ENCODE results near the gene ADARB2. TPM values are rescaled to one million over a fixed set of nuclear protein-coding genes. Genes with fewer than 3 reads are reported as not detected.

Gene ADARB2
- polyA plus RNA-seq, 3 donors, result not detected

DNA sequence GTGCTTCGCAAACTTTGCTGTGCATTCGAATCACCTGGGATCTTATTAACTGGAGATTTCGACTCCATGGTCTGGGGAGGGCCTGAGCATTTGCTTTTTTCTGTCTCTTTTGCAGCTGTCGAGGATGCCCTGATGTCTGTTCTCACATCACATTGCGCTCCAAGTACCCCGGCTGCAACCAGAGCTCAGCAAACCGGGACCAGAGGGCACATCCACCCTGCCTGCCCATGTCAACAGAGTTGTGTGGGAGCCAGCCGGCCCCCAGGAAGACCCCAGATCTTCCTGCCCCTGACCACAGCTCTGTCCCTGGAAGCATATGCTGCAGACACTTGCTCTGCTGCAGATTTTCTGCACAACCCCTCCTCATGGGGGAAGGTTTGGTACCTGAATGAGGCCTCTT is 180.8 kb downstream of the ADARB2 start:
- Histone ChIP-seq H3K27me3 (ENCODE audit: control insufficient read depth in 2 of 2, insufficient read depth in 2 of 2, low read length in 2 of 2) (no peaks in the 10 kb centered on the region), H3K79me2 (ENCODE audit: insufficient read depth, low read length) (no peaks in the 10 kb centered on the region), H4K20me1 (ENCODE audit: insufficient read depth, low read length) (no peaks in the 10 kb centered on the region), H3K4me3 (replicated peaks in 1 of 3; ENCODE audit: low read depth in 2 of 3, low read length in 3 of 3) (no peak overlapping the region), H3K36me3 (replicated peaks in 1 of 2; ENCODE audit: control insufficient read depth in 1 of 2, insufficient read depth in 2 of 2, low read length in 2 of 2) (no peaks in the 10 kb centered on the region), H3K27ac (ENCODE audit: low read depth in 1 of 2, low read length in 2 of 2) (no peak overlapping the region), H3K9me3 (replicated peaks in 1 of 2; ENCODE audit: control insufficient read depth in 1 of 2, insufficient read depth in 1 of 2, low read length in 2 of 2) (no peaks in the 10 kb centered on the region), H3K4me2 (replicated peaks; ENCODE audit: extremely low read depth, low read length, poor library complexity, severe bottlenecking) (no peak overlapping the region), H2AFZ (ENCODE audit: insufficient read depth, low read depth, low read length, poor library complexity, severe bottlenecking) (no peak overlapping the region), H3K4me1 (ENCODE audit: control insufficient read depth in 1 of 2, insufficient read depth in 2 of 2, low read length in 2 of 2) (no peaks in the 10 kb centered on the region), H3K9ac (ENCODE audit: insufficient read depth, low read length, poor library complexity, severe bottlenecking) (no peak overlapping the region)
- Mint-ChIP-seq H3K27ac (peak overlapping the region in 1 of 7 donors; percentile 24), H3K9me3 (peaks cover 0 to 2% (median 0%) of the 10 kb centered on the region in 7 donors), H3K4me1 (no peaks in the 10 kb centered on the region), H3K27me3 (ENCODE audit: low read depth in 3 of 3) (peaks cover 0 to 8% (median 6%) of the 10 kb centered on the region in 3 donors), H3K36me3 (no peaks in the 10 kb centered on the region), H3K4me3 (no peak overlapping the region)
- 88% methylated on average over 8 of the region's 8 CpGs for WGBS (ENCODE audit: insufficient coverage)
- peak in 1 of 3 donors; percentile 0 for DNase-seq
- intact Hi-C loops (cut with micrococcal nuclease), result no loop called here
- TF ChIP-seq, protein P1, sequence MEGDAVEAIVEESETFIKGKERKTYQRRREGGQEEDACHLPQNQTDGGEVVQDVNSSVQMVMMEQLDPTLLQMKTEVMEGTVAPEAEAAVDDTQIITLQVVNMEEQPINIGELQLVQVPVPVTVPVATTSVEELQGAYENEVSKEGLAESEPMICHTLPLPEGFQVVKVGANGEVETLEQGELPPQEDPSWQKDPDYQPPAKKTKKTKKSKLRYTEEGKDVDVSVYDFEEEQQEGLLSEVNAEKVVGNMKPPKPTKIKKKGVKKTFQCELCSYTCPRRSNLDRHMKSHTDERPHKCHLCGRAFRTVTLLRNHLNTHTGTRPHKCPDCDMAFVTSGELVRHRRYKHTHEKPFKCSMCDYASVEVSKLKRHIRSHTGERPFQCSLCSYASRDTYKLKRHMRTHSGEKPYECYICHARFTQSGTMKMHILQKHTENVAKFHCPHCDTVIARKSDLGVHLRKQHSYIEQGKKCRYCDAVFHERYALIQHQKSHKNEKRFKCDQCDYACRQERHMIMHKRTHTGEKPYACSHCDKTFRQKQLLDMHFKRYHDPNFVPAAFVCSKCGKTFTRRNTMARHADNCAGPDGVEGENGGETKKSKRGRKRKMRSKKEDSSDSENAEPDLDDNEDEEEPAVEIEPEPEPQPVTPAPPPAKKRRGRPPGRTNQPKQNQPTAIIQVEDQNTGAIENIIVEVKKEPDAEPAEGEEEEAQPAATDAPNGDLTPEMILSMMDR (IDR thresholded peaks at IDR 0.05), result no peak

DNA sequence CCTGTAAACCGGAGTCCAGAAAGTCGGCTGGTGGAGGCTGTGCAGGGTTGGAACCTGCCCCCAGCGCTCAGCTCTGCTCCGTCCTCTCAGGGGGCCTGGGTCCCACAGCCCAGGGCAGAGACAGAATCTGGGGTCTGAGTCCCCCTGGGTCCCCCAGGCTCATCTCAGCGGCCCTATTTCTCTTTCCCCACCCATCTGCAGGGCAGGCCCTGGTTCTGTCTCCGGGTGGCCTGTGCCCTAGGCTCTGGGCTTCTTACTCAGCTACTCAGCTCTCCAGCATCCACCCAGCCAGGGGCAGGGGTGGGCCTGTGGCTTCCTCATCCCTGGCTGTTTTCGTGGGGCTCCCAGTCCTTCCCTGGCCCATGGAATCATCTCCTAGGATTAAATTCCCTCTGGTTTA is 183.4 kb downstream of the ADARB2 start:
- intact Hi-C loops (cut with micrococcal nuclease), result no loop called here
- H3K27me3 Mint-ChIP-seq (ENCODE audit: low read depth in 3 of 3), result peaks cover 0 to 5% (median 4%) of the 10 kb centered on the region in 3 donors
- no peak overlapping the region for H3K27ac Mint-ChIP-seq
- Histone ChIP-seq H3K4me3 (replicated peaks in 1 of 3; ENCODE audit: low read depth in 2 of 3, low read length in 3 of 3) (no peak overlapping the region), H3K27me3 (ENCODE audit: control insufficient read depth in 2 of 2, insufficient read depth in 2 of 2, low read length in 2 of 2) (no peaks in the 10 kb centered on the region), H3K36me3 (replicated peaks in 1 of 2; ENCODE audit: control insufficient read depth in 1 of 2, insufficient read depth in 2 of 2, low read length in 2 of 2) (no peaks in the 10 kb centered on the region), H2AFZ (ENCODE audit: insufficient read depth, low read depth, low read length, poor library complexity, severe bottlenecking) (no peak overlapping the region), H3K9me3 (replicated peaks in 1 of 2; ENCODE audit: control insufficient read depth in 1 of 2, insufficient read depth in 1 of 2, low read length in 2 of 2) (peaks cover 0 to under 1% of the 10 kb centered on the region in 2 donors), H3K27ac (ENCODE audit: low read depth in 1 of 2, low read length in 2 of 2) (no peak overlapping the region), H3K9ac (ENCODE audit: insufficient read depth, low read length, poor library complexity, severe bottlenecking) (no peak overlapping the region), H3K4me2 (replicated peaks; ENCODE audit: extremely low read depth, low read length, poor library complexity, severe bottlenecking) (no peak overlapping the region), H4K20me1 (ENCODE audit: insufficient read depth, low read length) (no peaks in the 10 kb centered on the region), H3K79me2 (ENCODE audit: insufficient read depth, low read length) (no peaks in the 10 kb centered on the region), H3K4me1 (ENCODE audit: control insufficient read depth in 1 of 2, insufficient read depth in 2 of 2, low read length in 2 of 2) (no peaks in the 10 kb centered on the region)
- WGBS (ENCODE audit: insufficient coverage), result 84% methylated on average over 6 of the region's 7 CpGs
- no peak overlapping the region for H3K4me3 Mint-ChIP-seq
- no peaks in the 10 kb centered on the region for H3K4me1 Mint-ChIP-seq
- peaks cover 0 to 2% (median 0%) of the 10 kb centered on the region in 7 donors for H3K9me3 Mint-ChIP-seq
- no peaks in the 10 kb centered on the region for H3K36me3 Mint-ChIP-seq
- DNase-seq, result no peak
- TF ChIP-seq, protein P1 (IDR thresholded peaks at IDR 0.05), result no peak
